ENCODE data around the gene PRR5.

The PRR5 gene

GRCh38 chr22:44718418-44718817, 16.4 kb downstream of the PRR5 start:
- DNase-seq (ENCODE audit: low read depth): no peak

- no peak for DNase-seq (ENCODE audit: low read depth)
Observed at GRCh38 chr22:44719586-44720368, 17.8 kb downstream of the PRR5 start.

GRCh38 chr22:44721213-44721612, 19.2 kb downstream of the PRR5 start:
- DNase-seq (ENCODE audit: low read depth): no peak

GRCh38 chr22:44722611-44723010, 20.6 kb downstream of the PRR5 start:
- no peak for DNase-seq (ENCODE audit: low read depth)

- no peak for DNase-seq (ENCODE audit: low read depth)
Observed at GRCh38 chr22:44723801-44724200, 21.8 kb downstream of the PRR5 start.

- no peak for DNase-seq (ENCODE audit: low read depth)
Observed at GRCh38 chr22:44724416-44724815, 22.4 kb downstream of the PRR5 start.

GRCh38 chr22:44724859-44725258, 22.9 kb downstream of the PRR5 start:
- DNase-seq (ENCODE audit: low read depth): no peak

- DNase-seq (ENCODE audit: low read depth): no peak
Observed at GRCh38 chr22:44726439-44726838, 24.4 kb downstream of the PRR5 start.

- DNase-seq (ENCODE audit: low read depth): no peak
Observed at GRCh38 chr22:44727148-44727547, 25.1 kb downstream of the PRR5 start.

GRCh38 chr22:44727709-44728108, 25.7 kb downstream of the PRR5 start:
- DNase-seq (ENCODE audit: low read depth): no peak

GRCh38 chr22:44728761-44729324, 26.8 kb downstream of the PRR5 start:
- no peak for DNase-seq (ENCODE audit: low read depth)

GRCh38 chr22:44729391-44730021, 27.5 kb downstream of the PRR5 start:
- DNase-seq (ENCODE audit: low read depth): no peak

- no peak for DNase-seq (ENCODE audit: low read depth)
Observed at GRCh38 chr22:44730022-44730393, 28.0 kb downstream of the PRR5 start.

- no peak for DNase-seq (ENCODE audit: low read depth)
Observed at GRCh38 chr22:44730490-44731356, 28.7 kb downstream of the PRR5 start.

- no peak for DNase-seq (ENCODE audit: low read depth)
Observed at GRCh38 chr22:44731357-44731970, 29.5 kb downstream of the PRR5 start.

- DNase-seq (ENCODE audit: low read depth): no peak
Observed at GRCh38 chr22:44732017-44732561, 30.1 kb downstream of the PRR5 start.

GRCh38 chr22:44732661-44733060, 30.7 kb downstream of the PRR5 start:
- no peak for DNase-seq (ENCODE audit: low read depth)

- DNase-seq (ENCODE audit: low read depth): no peak
Observed at GRCh38 chr22:44733426-44734106, 31.6 kb downstream of the PRR5 start.

GRCh38 chr22:44734278-44734677, 32.3 kb downstream of the PRR5 start:
- no peak for DNase-seq (ENCODE audit: low read depth)

- no peak for DNase-seq (ENCODE audit: low read depth)
Observed at GRCh38 chr22:44734801-44735517, 33.0 kb downstream of the PRR5 start.

All from activated T-cell treated with anti-CD3 and anti-CD28 coated beads for 1 hour (primary cell).